Left colon (tissue), 2 donors: Measurements from ENCODE around the gene UMAD1. TPM values are rescaled to one million over a fixed set of nuclear protein-coding genes. Genes with fewer than 3 reads are reported as not detected.
A peak's percentile ranks its signal among the peaks of the same experiment; 100 is the strongest.
"Not testable (repeated sequence)": the region's sequence is repeated elsewhere in the genome, so short reads cannot be mapped to it uniquely, and the experiment has no call there.

Experiments
- ATAC-seq: fragments of 200-7000 bp; cut with Tn5 transposase; one replicate; pipeline ENCODE4 v1.9.1; 2020; ENCODE audit warnings: mild to moderate bottlenecking, moderate library complexity
- DNase-seq, 2 donors: peaks; one replicate each; pipeline ENCODE4 v3.0.0-alpha.2; 2020
- intact Hi-C, 2 donors: fragments of 100-400 bp; cut with DNase I in 1 of 2; cut with micrococcal nuclease in 1 of 2; formaldehyde crosslinking; loops; one replicate each; pipeline versions ENCODE4 v1.11.2 to v1.14.0; 2022; cut with DNase I, micrococcal nuclease
- total RNA-seq, 2 donors: library from RNA; stranded (reverse); fragmentation: NEBNext Ultra II Directional; extraction: Animal tissue kit (Norgen Biotek cat#: 25700); gene quantifications; one replicate each; pipeline ENCODE4 v1.2.1, GENCODE V29; 2021
- donor health status: DM: no; HTN: no; CAD: no.
- donor health status: DM: yes; HTN: yes; CAD: no.

Gene UMAD1
- total RNA-seq, 2 donors from 2014 or later: 16.1 to 24.7 TPM

- DNase-seq, ATAC-seq, intact Hi-C loops: not testable (repeated sequence)
Observed at GRCh38 chr7:7804822-7805221, 164.3 kb downstream of the UMAD1 start.

DNA sequence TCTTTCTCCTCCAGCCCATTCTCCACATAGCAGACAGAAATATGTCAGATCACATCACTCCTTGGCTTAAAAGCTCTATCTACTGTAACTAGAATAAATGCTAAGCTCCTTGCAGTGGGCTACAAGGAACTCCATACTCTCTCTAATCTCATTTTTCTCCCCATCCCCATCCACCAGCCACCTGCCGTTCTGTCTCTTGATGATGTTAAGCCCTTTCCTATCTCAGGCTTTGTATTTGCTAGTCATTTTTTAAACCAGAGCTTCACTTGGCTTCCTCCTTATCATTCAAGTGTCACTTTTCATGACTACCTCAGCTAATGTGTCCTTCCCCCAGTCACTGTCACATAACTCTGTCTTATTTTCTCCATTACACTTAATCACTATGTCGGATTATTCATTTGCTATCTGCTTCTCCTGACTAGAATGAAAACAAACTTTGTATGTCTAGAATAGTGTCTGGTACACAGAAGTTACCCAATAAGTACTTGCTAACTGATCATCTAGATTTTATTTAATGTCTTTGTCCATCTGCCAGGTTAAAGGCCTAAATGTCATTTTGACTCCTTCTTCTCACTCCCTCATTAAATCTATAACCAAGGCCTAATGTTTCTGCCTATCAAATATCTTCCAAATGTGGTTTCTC, 165.1 kb downstream of the UMAD1 start:
- ATAC-seq (no peak), DNase-seq (no peak)
- intact Hi-C loops: no loop called here

- DNase-seq (no peak), ATAC-seq (no peak)
- intact Hi-C loops: no loop called here
Observed at GRCh38 chr7:7808156-7808555, 167.6 kb downstream of the UMAD1 start.

GRCh38 chr7:7808626-7809025, 168.1 kb downstream of the UMAD1 start:
- ATAC-seq (no peak), DNase-seq (no peak)
- intact Hi-C loops: no loop called here

- DNase-seq: no peak
Observed at GRCh38 chr7:7810380-7810779, 169.8 kb downstream of the UMAD1 start.

DNA sequence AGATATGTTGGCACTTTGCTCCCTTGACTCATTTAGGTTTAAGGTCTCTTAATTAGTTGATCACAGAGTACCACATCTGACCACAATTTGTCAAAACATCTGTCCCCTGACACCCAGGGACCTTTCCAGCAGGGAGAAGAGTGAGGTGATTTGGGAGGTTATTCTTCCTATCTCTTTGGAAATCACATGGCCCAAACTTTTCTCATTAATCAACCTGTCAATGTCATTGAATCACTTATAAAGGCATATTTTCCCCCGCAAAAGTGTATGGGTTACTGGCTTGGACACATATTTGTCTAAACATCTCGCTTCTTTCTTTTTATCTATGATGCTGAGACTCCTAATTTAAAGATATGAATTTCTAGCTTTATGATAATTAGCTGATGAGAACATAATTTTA, 170.3 kb downstream of the UMAD1 start:
- no peak for DNase-seq

More at GRCh38 chr7:7810380-7810779, 169.8 kb downstream of the UMAD1 start:
- intact Hi-C loops: no loop called here
- no peak for ATAC-seq

DNA sequence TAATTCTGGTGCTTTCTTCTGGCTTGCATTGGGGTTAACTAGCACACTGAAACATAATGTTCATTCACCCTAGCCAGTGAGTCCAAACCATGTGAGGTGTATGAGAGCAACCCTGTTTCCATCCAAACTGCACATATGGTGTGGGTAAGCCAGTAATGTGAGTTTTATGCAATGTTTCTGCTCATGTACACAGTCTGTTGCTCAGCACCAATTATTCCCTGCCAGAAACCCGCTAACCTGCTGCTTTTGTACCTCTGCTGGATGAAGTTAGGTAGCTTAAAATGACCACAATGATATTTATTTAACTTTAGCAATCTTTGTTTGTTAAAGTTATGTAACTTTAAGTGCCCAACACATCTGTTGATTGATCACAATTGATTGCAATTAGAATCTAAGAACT, 171.6 kb downstream of the UMAD1 start:
- ATAC-seq: no peak
- no peak for DNase-seq
- intact Hi-C loops: no loop called here

More for the DNA sequence above, 170.3 kb downstream of the UMAD1 start:
- intact Hi-C loops: no loop called here
- ATAC-seq: no peak

DNA sequence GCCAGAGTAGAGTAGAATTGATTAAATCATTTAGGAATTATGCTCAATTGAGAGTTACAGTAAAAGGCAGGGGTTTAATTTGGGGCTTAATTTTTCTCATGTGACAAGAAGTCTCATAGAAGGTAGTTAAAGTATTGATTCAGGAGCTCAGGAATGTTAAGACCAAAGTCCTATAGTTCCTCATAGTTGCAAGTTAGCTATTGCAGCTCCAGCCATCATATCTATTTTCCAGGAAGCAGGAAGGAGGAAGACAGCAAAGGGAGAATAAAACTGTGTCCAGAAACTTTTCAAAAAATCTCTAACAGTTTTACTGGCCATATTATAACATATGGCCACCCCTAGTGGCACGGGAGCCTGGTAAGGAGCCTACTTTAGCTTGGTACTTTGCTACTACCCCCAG, 174.8 kb downstream of the UMAD1 start:
- intact Hi-C loops: no loop called here
- peak; percentile 81 for ATAC-seq

DNA sequence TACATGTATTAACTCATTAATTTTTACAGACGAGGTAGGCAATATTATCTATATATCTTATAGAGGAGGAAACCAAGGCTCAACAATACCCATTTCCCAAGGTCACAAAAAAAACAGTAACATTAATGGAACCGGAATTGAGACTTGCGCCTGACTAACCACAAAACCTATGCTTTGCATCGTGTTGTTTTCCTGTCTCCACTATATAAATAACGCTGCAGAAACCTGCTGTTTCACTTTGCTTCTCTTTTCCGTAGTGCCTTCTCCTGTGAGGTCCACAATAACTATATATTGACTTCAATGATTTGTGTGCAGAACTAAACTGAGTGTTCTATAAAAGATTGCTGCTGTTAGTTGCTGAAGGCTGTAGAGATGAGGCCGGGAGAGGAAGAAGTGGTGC, 175.5 kb downstream of the UMAD1 start:
- intact Hi-C loops: no loop called here
- no peak for DNase-seq
- peak; percentile 25 for ATAC-seq

More for the DNA sequence above, 174.8 kb downstream of the UMAD1 start:
- DNase-seq: no peak

GRCh38 chr7:7816816-7817536, 176.4 kb downstream of the UMAD1 start:
- intact Hi-C loops: no loop called here
- DNase-seq: no peak
- no peak for ATAC-seq

DNA sequence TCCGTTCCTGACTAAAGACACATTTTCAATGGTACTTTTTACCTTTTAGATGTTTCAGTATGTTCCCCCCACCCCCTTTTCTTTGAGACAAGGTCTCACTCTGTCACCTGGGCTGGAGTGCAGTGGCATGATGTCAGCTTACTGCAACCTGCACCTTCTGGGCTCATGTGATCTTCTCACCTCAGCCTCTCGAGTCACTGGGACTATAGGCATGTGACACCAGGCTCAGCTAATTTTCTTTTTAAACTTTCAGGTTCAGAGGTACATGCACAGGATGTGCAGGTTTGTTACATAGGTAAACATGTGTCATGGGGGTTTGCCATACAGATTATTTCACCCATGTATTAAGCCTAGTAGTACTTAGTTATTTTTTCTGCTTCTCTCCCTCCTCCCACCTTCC, 177.2 kb downstream of the UMAD1 start:
- DNase-seq (no peak), ATAC-seq (no peak)
- intact Hi-C loops: no loop called here

GRCh38 chr7:7818179-7818578, 177.6 kb downstream of the UMAD1 start:
- intact Hi-C loops, ATAC-seq, DNase-seq: not testable (repeated sequence)

DNA sequence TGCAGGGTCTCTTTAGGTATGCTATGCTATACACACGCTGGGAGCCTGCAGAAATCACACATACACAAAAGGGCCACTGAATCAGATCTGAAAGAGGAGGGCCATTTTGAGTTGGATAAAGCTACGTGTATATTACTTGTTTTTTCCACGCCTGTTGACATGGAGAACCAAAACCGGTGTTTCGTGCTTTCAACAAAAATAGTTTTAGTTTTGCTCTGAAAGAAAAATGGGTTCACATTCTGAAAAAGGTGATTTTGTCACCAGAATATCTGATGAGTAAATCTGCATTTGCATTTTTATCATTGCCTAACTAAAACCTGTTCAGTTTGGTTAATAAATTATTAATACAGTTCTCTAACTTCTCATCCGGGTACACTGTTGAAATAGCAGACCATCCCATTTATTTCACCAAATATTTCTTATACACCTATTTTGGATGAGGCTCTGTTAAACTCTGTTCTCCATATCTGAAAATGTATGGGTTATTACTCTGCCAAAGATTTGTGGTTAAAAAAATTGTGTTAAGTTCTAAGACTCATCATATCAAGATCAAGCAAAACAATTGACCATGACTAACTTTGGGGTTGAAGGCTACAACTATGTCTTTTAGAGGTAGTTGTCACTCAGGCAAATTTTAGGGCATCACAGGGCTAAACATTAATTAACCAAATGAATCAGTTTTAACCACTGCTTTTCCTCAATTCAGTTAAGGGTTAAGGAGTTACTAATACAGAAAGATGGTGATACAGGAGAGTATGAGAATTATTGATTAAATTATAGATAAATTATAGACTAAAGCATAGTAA, 179.1 kb downstream of the UMAD1 start:
- no peak for ATAC-seq

GRCh38 chr7:7820409-7820808, 179.9 kb downstream of the UMAD1 start:
- ATAC-seq: no peak
- intact Hi-C loops: no loop called here
- DNase-seq: no peak

More for the DNA sequence above, 179.1 kb downstream of the UMAD1 start:
- DNase-seq: no peak
- intact Hi-C loops: no loop called here

- no peak for DNase-seq
- intact Hi-C loops: no loop called here
- no peak for ATAC-seq
Observed at GRCh38 chr7:7820939-7821338, 180.4 kb downstream of the UMAD1 start.

GRCh38 chr7:7821517-7821916, 181.0 kb downstream of the UMAD1 start:
- no peak for ATAC-seq
- no peak for DNase-seq
- intact Hi-C loops: no loop called here

GRCh38 chr7:7825294-7825693, 184.7 kb downstream of the UMAD1 start:
- ATAC-seq, DNase-seq, intact Hi-C loops: not testable (repeated sequence)

- ATAC-seq: peak; percentile 70
Observed at GRCh38 chr7:7829667-7830066, 189.1 kb downstream of the UMAD1 start.

GRCh38 chr7:7830122-7830878, 189.7 kb downstream of the UMAD1 start:
- ATAC-seq: peak; percentile 71
- intact Hi-C loops: no loop called here
- DNase-seq: no peak

More at GRCh38 chr7:7829667-7830066, 189.1 kb downstream of the UMAD1 start:
- no peak for DNase-seq
- intact Hi-C loops: no loop called here
